SK-MEL-5 (cell line): ENCODE data around the gene HSPG2. TPM values are rescaled to one million over a fixed set of nuclear protein-coding genes. Genes with fewer than 3 reads are reported as not detected.
"Not testable (repeated sequence)": the region's sequence is repeated elsewhere in the genome, so short reads cannot be mapped to it uniquely, and the experiment has no call there.

Experiments
- DNase-seq: peaks from one replicate; pipeline ENCODE4 v3.0.0-alpha.2; 2016; ENCODE audit warnings: low read depth, low spot score
- in situ Hi-C: cut with HindIII; loops from 2 replicates; pipeline ENCODE4 v1.10.0; 2016; ENCODE audit warnings: low sequenced_read_pairs, high pct_unique_total_duplicates, low pct_unique_long_range_greater_than_20kb
- total RNA-seq: library from RNA; depleted of rRNA; stranded (reverse); fragments of >200 nt; shearing (Covaris generic); gene quantifications from 2 replicates; pipeline ENCODE4 v1.2.3, GENCODE V29; 2014

Gene HSPG2
- total RNA-seq, 1 experiment from 2014 or later, result 7.2 TPM

GRCh38 chr1:21963477-21964217, 26.5 kb upstream of the HSPG2 start:
- in situ Hi-C loops, result no loop called here
- DNase-seq, result peak; percentile 72

- DNase-seq, result no peak
- in situ Hi-C loops, result no loop called here
Observed at GRCh38 chr1:21961799-21962198, 24.7 kb upstream of the HSPG2 start.

GRCh38 chr1:21961337-21961736, 24.2 kb upstream of the HSPG2 start:
- in situ Hi-C loops, result no loop called here
- no peak for DNase-seq

- no peak for DNase-seq
- in situ Hi-C loops, result no loop called here
Observed at GRCh38 chr1:21956720-21957552, 19.8 kb upstream of the HSPG2 start.

- no peak for DNase-seq
- in situ Hi-C loops, result no loop called here
Observed at GRCh38 chr1:21955501-21956281, 18.6 kb upstream of the HSPG2 start.

GRCh38 chr1:21955058-21955457, 17.9 kb upstream of the HSPG2 start:
- in situ Hi-C loops, result no loop called here
- DNase-seq, result no peak

GRCh38 chr1:21952786-21953520, 15.8 kb upstream of the HSPG2 start:
- no peak for DNase-seq

GRCh38 chr1:21951226-21951870, 14.2 kb upstream of the HSPG2 start:
- DNase-seq, result no peak
- in situ Hi-C loops, result no loop called here

More at GRCh38 chr1:21952786-21953520, 15.8 kb upstream of the HSPG2 start:
- in situ Hi-C loops, result no loop called here

- in situ Hi-C loops, result no loop called here
- DNase-seq, result no peak
Observed at GRCh38 chr1:21950734-21951133, 13.6 kb upstream of the HSPG2 start.

- no peak for DNase-seq
- in situ Hi-C loops, result no loop called here
Observed at GRCh38 chr1:21946836-21947587, 9.9 kb upstream of the HSPG2 start.

- in situ Hi-C loops, result no loop called here
- DNase-seq, result no peak
Observed at GRCh38 chr1:21944733-21945073, 7.6 kb upstream of the HSPG2 start.

- DNase-seq, in situ Hi-C loops: not testable (repeated sequence)
Observed at GRCh38 chr1:21942959-21943640, 6.0 kb upstream of the HSPG2 start.

- in situ Hi-C loops, result no loop called here
- DNase-seq, result no peak
Observed at GRCh38 chr1:21942464-21942863, 5.4 kb upstream of the HSPG2 start.

GRCh38 chr1:21941370-21941769, 4.3 kb upstream of the HSPG2 start:
- DNase-seq, result no peak
- in situ Hi-C loops, result no loop called here

GRCh38 chr1:21940492-21940891, 3.4 kb upstream of the HSPG2 start:
- no peak for DNase-seq
- in situ Hi-C loops, result no loop called here
